Measurements from ENCODE around the gene NR1H4. TPM values are rescaled to one million over a fixed set of nuclear protein-coding genes. Genes with fewer than 3 reads are reported as not detected.

The NR1H4 gene
- total and polyA plus RNA-seq, 9 of the 15 experiments (the other 6 are each of a cell fraction or from before 2014, with no cell fraction given) = 0.03 TPM; not detected in 8

DNA sequence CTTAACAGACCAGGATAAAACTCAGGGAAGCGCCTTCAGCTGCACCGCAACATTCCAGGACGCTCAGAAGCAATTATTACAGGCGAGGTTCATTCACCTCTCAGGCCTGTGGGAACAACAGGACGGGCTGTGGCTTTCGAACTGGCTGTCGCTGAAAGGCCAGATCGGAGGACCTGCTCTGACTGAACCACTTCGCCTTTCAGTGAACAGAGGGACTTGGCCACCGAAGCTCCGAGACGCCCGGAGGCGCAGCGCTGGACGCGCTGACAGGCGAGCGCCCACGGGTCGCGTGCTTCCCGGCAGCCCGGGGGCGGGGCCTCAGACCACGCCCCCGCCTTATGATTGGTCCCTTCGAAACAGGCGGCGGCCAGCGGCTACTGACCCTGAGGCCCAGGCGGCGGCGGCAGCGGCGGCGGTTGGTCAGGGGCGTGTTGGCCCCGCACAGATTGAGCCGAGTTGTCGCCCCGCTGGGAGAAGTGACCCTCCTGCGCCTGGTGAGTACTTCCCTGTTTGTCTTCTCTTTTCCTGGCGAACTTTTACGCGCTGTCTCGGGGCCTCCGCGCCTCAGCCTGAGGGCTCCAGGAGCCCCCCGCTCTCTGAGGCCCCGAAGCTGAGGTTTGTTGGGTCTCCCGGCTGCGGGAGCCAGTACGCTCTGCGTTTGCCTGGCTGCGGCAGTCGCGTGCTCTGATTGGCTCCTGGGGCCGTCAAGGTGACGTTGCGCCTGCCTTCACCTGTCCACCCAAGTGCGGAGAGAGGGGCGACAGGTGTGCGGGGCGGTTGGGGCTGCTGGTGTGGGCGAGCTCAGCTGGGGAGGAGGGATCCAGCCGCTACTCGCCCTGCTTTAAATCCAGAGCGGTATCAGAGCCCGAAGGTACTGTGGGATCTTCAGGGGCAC lies 99.9 kb downstream of the NR1H4 start, which contains the start of gene GAS2L3 (continued):
- TF ChIP-seq, protein P1, sequence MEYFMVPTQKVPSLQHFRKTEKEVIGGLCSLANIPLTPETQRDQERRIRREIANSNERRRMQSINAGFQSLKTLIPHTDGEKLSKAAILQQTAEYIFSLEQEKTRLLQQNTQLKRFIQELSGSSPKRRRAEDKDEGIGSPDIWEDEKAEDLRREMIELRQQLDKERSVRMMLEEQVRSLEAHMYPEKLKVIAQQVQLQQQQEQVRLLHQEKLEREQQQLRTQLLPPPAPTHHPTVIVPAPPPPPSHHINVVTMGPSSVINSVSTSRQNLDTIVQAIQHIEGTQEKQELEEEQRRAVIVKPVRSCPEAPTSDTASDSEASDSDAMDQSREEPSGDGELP (CRISPR knock-in tag; IDR thresholded peaks at IDR 0.05; ENCODE audit: borderline replicate concordance) = peak; percentile 61; the same call in 1 of the 2 replicates
- TF ChIP-seq, protein P2, sequence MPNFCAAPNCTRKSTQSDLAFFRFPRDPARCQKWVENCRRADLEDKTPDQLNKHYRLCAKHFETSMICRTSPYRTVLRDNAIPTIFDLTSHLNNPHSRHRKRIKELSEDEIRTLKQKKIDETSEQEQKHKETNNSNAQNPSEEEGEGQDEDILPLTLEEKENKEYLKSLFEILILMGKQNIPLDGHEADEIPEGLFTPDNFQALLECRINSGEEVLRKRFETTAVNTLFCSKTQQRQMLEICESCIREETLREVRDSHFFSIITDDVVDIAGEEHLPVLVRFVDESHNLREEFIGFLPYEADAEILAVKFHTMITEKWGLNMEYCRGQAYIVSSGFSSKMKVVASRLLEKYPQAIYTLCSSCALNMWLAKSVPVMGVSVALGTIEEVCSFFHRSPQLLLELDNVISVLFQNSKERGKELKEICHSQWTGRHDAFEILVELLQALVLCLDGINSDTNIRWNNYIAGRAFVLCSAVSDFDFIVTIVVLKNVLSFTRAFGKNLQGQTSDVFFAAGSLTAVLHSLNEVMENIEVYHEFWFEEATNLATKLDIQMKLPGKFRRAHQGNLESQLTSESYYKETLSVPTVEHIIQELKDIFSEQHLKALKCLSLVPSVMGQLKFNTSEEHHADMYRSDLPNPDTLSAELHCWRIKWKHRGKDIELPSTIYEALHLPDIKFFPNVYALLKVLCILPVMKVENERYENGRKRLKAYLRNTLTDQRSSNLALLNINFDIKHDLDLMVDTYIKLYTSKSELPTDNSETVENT (CRISPR knock-in tag; IDR thresholded peaks at IDR 0.05) = no peak
- peak; percentile 45; the same call in 1 of the 2 replicates for TF ChIP-seq EP400 (IDR thresholded peaks at IDR 0.05)
- TF ChIP-seq ZNF282 (CRISPR knock-in tag; IDR thresholded peaks at IDR 0.05) = 0 out of 2 replicates have a peak, but pooled peaks have one; percentile 45
- TF ChIP-seq PHB (CRISPR knock-in tag; IDR thresholded peaks at IDR 0.05) = no peak

Data from K562 (cell line).